ENCODE measurements around the gene SRP68.
"Not testable (repeated sequence)": the region's sequence is repeated elsewhere in the genome, so short reads cannot be mapped to it uniquely, and the experiment has no call there.

The SRP68 gene

DNA sequence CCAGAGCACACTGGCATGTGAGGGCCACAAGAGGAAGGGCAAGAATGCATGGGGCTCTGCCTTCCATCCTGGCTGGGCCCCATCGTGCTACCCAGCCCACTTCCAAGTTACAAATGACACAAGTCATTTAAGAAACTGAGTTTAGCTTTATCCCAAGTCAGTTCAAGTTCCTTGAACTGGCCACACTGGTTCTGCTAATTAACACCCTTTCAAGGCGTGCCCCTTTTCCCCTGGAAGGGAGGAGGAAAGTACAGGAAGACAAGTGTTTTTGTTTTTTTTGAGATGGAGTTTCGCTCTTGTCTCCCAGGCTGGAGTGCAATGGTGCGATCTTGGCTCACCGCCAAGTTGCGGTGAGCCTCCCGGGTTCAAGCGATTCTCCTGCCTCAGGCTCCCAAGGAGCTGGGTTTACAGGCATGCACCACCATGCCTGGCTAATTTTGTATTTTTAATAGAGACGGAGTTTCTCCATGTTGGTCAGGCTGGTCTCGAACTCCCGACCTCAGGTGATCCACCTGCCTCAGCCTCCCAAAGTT, 27.8 kb downstream of the SRP68 start:
- DNase-seq, result not testable (repeated sequence)

DNA sequence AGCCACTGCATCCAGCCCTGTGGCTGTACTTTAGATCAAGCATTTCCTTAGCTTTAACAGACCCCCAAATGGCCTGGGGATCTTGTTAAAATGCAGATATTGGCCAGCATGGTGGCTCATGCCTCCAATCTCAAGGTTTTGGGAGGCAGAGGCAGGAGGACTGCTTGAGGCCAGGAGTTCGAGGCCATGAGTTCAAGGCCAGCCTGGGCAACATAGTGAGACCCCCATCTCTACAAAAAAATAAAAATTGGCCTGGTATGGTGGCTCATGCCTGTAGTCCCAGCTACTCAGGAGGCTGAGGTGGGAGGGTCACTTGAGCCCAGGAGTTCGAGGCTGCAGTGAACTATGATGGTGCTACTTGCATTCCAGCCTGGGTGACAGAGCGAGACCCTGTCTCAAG, 29.4 kb downstream of the SRP68 start:
- not testable (repeated sequence) for DNase-seq

DNA sequence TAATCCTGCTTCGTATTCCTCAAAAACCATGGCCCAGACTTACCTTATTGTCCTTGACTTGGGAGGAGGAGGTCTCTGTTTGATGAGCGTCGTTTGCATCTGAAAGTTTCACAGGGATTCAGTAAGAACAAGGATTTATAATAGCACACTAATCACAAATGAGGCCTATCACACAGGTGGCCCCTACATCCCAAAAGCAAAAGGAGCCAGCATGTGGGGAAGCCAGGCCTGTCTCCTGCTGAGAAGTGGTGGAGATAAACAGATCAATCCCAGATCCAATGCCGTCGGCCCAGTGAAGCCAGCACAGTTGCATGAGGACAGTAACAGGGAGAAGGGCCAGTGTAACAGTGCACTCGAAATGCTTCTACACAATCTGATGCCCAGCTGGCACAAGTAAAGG, 31.9 kb downstream of the SRP68 start:
- no peak for DNase-seq

DNA sequence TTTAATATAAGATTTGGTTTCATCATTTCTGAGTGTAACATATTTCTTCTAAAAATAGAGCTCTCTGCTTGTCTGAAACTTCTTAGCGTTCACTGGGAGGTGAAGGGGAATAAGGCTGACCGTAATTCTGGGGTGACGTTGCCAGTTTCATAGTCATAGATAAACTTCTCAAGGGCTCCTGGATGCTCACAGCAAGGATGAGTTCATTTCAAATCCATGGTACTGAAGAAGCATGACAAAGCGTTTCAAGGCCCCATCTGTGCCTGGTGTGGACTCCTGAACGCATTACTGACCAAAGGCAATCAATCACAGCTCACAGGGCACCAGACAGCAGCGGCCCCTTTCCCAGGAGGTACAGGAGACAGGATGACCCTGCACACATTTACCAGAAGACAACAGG, 33.2 kb downstream of the SRP68 start:
- DNase-seq, result no peak

DNA sequence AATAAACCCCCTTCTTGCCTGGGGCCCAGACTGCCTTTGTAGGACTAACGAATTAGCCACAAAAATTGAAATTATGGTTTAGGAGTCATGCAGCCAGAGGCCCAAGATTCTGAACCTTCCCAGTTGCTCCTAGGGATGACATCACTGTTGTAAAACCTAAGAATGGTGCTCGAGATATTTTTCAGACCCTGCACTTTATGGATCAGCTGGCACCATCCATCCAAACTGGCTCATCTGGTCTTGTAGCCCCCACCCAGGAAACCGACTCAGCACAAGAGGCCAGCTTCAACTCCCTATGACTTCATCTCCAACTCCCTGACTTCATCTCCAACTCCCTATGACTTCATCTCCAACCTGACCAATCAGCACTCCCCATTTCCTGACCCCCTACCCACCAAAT, 34.3 kb downstream of the SRP68 start:
- DNase-seq, result no peak

DNA sequence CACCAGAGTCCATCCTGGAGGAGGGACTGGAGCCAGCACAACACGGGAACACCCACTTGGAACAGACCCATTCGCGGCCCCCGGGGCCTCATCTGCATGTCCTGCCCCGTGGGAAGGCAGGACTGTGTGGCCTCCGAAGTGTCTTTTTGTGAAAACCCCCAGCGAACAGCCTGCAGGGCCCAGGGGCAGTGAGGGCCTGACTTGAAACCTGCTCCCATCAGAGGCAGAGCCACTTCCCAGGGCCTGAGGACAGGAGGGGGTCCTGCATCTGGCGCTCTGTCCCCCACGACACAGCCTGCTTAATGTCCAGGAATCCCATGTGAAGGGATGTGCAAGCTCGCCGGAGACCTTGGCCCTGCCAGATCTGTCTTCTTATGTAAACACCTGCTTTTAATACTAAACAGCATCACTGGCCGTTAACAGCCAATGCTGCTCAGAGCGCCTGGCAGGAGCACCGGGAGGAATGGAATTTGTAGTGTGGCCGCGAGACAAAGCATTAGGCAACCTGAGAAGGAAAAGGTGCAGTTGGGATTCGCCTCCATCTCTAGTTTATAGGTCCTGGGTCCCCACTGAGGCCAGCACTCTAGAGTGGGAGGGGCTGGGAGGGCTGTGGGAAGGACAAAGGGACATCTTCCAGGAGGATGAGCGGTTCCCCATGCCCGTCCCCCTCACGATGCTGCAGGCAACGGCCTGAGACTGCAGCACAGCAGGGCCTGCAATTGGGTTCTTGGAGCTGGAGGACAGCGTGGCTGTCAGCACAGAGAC, 35.6 kb downstream of the SRP68 start:
- DNase-seq, result no peak

DNA sequence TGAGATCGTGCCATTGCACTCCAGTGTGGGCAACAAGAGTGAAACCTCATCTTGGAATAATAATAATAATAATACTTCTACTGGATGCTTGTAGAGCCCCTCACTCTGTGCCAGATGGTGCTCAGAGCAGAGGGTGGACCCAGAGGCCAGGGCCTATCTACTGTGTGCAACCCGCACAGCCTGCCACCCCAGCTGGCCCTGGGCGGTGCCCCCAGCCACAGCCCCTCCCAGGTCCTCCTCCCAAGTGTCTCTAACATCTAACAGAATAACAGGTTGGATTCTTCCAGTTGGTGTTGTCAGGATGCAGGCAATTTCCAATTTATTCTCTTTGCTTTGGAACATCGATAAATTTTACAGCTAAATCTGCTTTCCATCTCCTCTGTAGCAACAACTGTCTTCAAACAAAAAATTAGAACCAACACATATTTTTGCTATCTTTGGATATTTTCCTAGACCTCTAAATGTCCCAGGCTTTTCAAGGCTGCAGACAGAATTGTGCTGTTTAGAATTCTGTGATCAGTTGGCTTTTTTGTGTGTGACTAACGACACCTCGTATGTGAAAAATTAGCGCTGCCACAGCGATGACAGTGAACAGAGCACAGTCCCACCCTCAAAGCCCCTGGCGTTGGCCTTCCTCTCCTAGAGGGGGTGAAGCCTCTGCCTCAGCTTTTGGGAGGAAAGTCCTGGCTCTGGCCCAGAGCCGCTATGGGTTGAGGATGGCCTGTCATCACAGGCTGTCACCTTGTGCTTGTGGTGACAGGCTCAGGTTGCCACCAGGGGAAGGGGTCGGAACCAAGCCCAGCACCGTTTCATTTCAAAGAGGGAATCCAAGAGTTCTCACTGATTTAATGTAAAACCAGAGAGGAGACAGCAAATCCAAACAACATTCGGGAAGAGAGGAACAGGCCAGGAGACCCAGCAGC, 37.6 kb downstream of the SRP68 start:
- DNase-seq, result no peak

DNA sequence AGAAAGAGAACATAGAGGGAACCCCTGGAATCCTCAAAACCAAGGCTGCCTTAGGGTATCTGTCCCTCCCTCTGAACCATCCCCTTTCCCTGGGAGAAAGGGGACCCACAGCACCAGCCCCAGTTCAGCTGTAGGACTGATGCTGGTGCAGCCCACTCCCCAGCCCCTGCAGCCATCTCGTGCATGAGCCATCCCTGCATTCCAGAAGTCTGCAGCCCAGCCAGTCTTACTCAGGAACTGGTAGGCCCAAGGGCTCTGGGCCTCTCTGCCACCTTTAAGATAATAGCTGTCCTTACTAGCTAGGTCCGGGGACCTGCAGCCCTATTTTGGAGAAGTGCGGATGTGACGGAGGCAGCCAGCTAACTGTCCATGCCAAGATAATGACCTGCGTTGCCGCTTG, 39.2 kb downstream of the SRP68 start:
- DNase-seq, result no peak

DNA sequence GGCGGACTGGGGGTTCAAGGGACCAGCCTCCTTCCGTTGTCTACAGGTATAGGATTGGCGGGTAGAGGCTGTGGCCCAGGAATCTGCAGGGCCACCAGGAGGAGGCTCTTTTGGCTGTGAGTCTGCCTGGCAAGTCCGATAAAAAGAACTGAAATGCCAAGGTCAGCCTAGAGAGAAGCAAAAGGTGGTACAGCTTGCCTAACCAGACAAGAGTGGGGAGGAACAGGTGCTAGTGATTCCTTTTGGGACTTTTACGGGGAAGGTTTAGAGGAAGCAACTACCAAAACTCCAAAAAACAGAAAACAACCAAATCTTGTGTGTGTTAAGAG, 39.6 kb downstream of the SRP68 start:
- no peak for DNase-seq

DNA sequence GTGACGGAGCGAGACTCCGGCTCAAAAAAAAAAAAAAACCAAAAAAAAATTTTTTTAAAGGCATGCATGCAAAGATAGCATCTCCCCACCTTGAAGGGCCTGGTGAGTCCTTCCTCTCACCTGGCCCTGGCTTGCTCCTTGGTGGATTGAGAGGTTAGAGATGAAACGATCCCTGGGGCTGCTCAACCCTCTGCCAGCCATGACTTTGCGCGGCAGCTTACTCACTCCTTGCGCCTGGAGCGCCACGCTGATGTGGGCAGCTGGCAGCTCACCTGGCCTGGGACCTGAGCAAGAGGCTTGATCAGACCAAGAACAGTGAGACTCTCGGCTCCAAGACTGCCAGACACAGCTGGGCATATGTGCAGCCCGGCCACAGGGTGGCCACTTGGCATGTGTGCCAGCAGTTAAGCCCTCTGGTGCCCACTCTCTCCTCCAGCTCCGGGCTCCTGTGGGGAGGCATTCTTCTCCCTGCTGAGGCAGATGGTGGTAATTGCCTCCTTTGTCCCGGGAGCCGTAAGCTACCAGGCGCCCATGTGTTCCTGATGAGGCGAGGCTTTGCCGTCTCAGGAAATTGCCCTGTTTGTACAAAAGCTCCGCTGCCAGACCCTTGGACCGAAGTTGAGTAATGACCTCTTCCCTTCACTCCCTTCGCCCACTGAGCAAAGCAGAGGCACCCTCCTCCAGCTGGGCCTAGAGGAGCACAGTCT, 40.1 kb downstream of the SRP68 start:
- DNase-seq, result no peak

DNA sequence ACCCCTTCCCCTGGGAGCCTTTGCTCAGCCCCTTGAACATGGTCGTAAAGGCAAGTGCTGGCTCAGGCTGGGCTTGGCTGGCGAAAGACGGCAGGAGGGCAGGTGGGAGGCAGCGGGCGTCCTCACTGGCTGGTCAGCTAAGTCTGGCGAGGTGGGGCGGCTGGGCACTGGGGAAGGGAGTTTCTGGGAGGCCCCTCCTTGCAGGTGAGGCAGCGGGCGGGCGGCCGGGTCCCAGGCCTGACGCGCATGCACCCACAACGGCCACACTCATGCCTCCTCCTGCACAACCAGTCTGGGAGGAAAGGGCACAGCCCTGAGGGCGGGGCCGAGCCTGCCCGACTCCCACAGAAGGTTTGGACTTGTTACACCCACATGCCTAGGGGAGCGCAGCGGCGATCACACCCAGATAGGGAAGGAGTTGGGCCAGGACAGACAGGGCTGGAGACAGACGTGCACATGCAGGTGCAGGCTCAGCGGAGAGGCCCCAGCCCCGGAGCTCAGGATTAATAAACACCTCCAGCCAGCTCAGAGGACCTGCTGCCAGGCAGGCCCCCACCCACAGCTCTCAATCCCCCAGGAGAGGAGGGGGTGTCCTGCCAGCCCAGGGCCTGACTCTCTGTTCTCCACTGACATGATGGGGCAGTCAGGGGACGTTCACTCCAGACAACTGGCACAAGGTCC, 45.0 kb downstream of the SRP68 start, which contains the start of gene EVPL:
TSS of gene EVPL (minus strand) at position 148 of the 681 bp plus-strand sequence. CDS start at position 40, 108 bp downstream.
- DNase-seq, result no peak

DNA sequence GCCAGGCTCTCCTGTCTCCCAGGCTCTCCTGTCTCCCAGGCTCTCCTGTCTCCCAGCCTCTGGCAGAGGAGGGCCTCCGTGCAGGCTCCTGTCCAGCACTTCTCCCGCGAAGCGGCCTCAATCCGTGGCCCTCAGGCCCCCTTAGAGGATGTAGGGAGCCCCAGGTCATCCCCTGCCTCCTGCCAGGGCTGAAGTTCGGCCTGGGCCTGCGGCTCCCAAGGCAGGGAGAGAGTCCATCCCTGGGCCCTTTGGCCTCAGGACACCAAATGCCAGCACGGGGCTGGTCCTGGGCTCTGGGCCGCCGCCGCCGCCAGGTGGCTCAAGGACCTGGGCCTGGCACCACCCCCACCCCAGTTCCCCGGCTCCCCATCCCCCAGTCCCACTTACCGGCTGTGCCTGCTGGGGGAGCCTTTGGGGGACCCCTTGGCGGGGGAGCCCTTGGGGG, 45.6 kb downstream of the SRP68 start:
- DNase-seq, result no peak

DNA sequence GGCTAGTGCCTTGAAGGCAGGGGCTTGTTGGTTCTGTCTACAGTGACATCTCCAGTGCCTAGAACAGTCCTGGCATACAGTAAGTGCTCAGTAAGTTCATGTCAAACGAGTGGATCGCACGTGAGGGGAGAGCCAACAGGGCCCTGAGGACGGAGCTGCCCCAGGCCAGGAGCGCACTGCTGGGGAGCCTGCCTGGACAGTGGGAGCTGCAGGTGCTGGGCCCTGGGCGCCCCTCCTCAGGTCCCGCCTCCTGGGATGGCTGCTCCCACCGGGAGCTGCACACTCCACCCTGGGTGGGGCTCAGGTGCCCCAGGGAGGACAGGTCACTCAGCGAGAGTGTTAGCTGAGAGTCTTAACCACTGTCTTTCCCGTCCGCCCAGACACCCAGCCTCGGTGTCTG, 47.0 kb downstream of the SRP68 start:
- DNase-seq, result no peak

DNA sequence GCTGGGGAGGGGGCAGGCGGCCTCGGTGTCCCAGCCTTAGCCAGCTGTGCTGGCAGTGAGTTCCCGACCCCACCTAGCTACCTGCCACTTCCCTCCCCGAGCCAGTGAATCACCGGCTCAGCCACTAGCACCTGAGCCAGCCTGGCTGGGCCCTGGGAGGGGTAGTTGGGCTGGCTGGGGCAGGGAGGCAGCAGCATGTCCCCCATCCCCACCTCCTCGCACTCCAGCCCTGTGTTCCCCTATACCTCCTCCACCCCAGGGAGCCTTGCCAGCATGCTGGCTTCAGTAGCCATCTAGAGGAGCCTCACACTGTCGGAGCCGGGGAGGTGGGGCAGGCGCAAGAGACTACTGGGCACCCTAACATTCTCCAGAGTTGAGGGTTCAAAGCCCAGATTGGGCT, 48.0 kb downstream of the SRP68 start:
- no peak for DNase-seq

DNA sequence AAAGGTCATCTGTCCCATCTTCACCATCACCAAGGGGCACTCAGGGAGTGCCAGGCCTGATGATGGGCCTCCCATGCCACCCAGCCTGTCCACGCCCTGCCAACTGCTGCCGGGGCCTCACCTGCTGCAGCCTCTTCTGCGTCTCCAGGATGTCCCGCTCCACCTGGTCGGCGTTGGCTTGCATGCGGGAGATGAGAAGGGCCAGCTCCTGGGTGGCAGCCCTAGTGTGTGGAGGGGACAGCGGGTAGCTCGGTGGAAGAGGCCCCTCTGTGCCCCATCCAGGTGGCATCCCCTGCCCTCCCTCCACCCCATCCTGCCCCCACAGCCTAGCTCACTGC, 48.4 kb downstream of the SRP68 start:
- no peak for DNase-seq

DNA sequence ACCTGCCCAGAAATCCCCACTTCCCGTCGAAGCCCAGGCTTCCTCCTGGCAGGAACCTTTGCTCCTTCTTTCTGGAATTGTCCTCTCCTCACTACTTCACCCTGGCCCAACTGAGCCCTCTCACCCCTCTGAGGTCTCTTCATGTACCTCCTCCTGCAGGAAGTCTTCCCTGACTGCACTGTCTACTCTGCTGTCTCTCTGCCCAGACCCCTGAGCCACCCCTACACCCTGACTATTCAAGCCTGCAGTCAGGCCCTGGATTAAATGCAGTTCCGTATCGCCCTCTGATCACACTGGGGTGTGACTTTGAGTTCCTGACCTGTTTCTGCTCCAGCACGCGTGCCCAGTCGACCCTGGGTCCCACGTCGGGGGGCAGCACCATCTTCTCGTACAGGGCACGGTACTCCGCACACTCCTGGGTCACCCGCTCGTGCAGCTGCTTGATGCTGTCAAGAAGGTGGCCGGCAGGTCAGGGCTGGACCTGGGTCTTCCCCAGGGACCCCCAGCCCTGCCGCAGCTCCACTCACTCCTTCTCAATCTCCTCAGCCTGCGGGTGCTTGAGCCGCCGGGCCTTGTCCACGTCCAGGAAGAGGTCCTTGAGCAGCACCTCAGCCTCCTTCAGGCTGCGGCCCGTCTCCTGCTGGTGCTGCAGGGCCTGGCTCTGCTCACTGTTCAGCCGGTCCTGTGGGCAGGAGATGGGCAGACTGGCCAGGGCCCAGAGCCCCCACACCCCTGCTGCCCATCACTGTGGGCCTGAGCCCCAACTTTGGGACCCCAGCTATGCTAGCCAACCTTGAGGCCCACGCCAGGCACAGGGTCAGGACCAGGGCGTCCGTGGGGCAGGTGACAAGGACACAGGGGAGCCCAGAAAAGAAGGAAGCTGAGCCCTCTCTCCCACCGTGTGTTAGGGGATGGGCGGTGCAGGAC, 49.1 kb downstream of the SRP68 start:
- DNase-seq, result no peak

DNA sequence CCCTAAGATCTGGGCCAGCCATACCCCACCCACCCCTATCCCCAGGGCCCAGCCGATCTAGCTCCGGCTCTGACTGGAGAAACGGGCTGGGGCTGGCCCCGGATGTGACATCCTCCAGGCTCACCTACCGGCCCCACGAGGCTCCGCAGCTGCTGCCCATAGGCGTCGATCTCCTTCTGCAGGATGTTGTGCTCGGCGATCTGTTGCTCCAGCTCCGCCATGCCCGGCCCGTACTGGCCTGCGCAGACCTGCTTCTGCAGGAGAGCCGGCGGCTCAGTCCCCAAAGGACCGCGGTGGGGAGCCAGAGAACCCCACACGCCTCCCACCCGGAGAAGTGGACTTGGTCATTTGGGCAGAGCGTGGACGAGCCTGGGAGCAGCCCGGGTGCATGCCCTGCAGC, 50.0 kb downstream of the SRP68 start:
- DNase-seq, result no peak

DNA sequence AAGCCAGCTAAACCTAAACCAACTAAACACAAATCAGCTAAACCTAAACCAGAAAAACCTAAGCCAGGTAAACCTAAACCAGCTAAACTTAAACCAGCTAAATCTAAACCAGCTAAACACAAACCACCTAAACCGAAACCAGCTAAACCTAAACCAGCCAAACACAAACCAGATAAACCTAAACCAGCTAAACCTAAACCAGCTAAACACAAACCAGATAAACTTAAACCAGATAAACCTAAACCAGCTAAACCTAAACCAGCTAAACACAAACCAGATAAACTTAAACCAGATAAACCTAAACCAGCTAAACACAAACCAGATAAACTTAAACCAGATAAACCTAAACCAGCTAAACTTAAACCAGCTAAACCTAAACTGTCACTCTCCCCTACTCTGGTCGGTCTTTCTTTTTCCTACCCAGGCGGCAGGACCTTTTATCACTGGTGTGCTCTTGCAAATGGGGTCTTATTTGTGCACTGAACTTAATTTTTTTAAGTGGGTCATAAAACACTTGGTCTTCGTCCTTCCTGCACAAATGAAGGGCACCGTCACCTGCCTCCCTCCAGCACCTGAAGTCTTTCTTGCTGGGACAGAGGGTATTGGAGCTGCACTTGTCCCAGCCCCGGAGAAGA, 52.4 kb downstream of the SRP68 start:
- no peak for DNase-seq

DNA sequence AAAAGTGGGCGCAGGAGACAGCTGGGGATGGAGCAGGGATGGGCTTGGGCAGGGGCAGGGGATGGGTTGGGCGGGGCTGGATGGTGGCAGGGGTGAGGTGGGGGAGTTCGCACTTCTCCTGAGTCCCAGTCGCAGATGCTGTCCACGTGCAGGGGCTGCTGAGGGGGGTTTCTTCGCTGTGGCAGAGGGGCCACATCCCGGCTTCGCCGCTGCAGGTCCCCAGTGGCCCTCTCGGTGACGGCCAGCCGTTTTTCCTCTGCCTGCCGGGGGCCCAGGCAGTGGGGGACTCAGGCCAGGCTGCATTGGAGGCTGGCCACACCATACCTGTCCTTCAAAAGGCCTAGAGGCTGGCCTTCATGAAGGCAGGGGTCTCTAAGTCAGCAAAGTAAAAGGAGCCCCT, 53.5 kb downstream of the SRP68 start:
- DNase-seq, result no peak

DNA sequence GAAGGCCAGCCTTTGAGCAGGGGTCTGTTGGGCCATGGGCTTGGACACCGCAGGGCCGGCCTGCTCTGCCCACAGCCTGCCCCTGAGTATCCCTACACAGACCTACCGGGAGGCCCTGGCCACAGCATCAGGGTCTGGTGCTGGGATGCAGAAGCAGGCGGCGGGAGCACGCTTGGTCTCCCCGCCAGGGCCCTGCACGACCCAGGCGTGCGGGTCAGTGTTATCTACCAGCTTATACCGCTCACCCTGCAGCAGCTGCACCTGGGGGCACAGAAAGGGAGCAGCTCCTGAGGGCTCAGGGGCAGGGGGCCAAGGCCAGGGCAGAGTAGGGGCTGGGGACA, 54.0 kb downstream of the SRP68 start:
- no peak for DNase-seq
